Trophoblast cell (in vitro differentiated cells and primary cell): ENCODE data around the gene COL4A1.

ENCODE experiments used
- DNase-seq, 2 donors: peaks; one replicate each; pipeline ENCODE4 v3.0.0-alpha.2; 2016
- H2AFZ ChIP-seq: 2 replicates; pipeline ENCODE4 v1.6.1; 2013; ENCODE audit warnings: low read length, moderate library complexity, mild to moderate bottlenecking; ENCODE audit not compliant: insufficient read depth, poor library complexity
- H2AK5ac ChIP-seq: 2 replicates; pipeline ENCODE4 v1.6.1; 2013; ENCODE audit warnings: mild to moderate bottlenecking, low read length
- H2BK120ac ChIP-seq: 2 replicates; pipeline ENCODE4 v1.6.1; 2013; ENCODE audit warnings: low read length, mild to moderate bottlenecking, moderate library complexity; ENCODE audit not compliant: insufficient read depth, poor library complexity
- H2BK12ac ChIP-seq: 2 replicates; pipeline ENCODE4 v1.6.1; 2013; ENCODE audit warnings: mild to moderate bottlenecking, low read length, moderate library complexity
- H2BK5ac ChIP-seq: 2 replicates; pipeline ENCODE4 v1.6.1; 2013; ENCODE audit warnings: low read length, low read depth, moderate library complexity, mild to moderate bottlenecking; ENCODE audit not compliant: poor library complexity
- H3K14ac ChIP-seq: 2 replicates; pipeline ENCODE4 v1.6.1; 2013; ENCODE audit warnings: mild to moderate bottlenecking, low read length
- H3K18ac ChIP-seq: 2 replicates; pipeline ENCODE4 v1.6.1; 2013; ENCODE audit warnings: mild to moderate bottlenecking, low read length
- H3K23ac ChIP-seq: 2 replicates; pipeline ENCODE4 v1.6.1; 2013; ENCODE audit warnings: low read length
- H3K27ac ChIP-seq: 2 replicates; pipeline ENCODE4 v1.5.1; 2013; ENCODE audit warnings: low read depth, mild to moderate bottlenecking, inconsistent platforms, low read length, moderate library complexity
- H3K27me3 ChIP-seq: 2 replicates; pipeline ENCODE4 v1.6.1; 2013; ENCODE audit warnings: inconsistent platforms, mild to moderate bottlenecking, low read length, moderate library complexity; ENCODE audit not compliant: insufficient read depth
- H3K36me3 ChIP-seq, 2 experiments: 1 replicate in 1 of 2; 2 replicates in 1 of 2; pipeline ENCODE4 v1.6.1; 2013; ENCODE audit warnings: low read length in 2 of 2, mild to moderate bottlenecking in 2 of 2, moderate library complexity in 1 of 2; ENCODE audit not compliant: insufficient read depth in 2 of 2, control insufficient read depth in 1 of 2
- H3K4ac ChIP-seq: 2 replicates; pipeline ENCODE4 v1.6.1; 2013; ENCODE audit warnings: low read depth, mild to moderate bottlenecking, low read length, moderate library complexity
- H3K4me1 ChIP-seq, 2 experiments: 1 replicate in 1 of 2; 2 replicates in 1 of 2; pipeline ENCODE4 v1.6.1; 2013; ENCODE audit warnings: low read length in 2 of 2, mild to moderate bottlenecking in 2 of 2, moderate library complexity in 1 of 2; ENCODE audit not compliant: insufficient read depth in 2 of 2, control insufficient read depth in 1 of 2
- H3K4me2 ChIP-seq: 2 replicates; pipeline ENCODE4 v1.6.1; 2013; ENCODE audit warnings: inconsistent platforms, mild to moderate bottlenecking, low read length, moderate library complexity
- H3K4me3 ChIP-seq: 2 replicates; pipeline ENCODE4 v1.5.1; 2013; ENCODE audit warnings: mild to moderate bottlenecking, low read depth, low read length, inconsistent platforms
- H3K79me1 ChIP-seq: one replicate; pipeline ENCODE4 v1.6.1; 2013; ENCODE audit warnings: low read length
- H3K79me2 ChIP-seq: 2 replicates; pipeline ENCODE4 v1.6.1; 2013; ENCODE audit warnings: low read length, mild to moderate bottlenecking; ENCODE audit not compliant: control insufficient read depth, insufficient read depth, poor library complexity
- H3K9ac ChIP-seq: 2 replicates; pipeline ENCODE4 v1.6.1; 2013; ENCODE audit warnings: mild to moderate bottlenecking, low read length
- H3K9me3 ChIP-seq: 2 replicates; pipeline ENCODE4 v1.6.1; 2013; ENCODE audit warnings: low read depth, mild to moderate bottlenecking, control low read depth, inconsistent platforms, low read length; ENCODE audit not compliant: insufficient read depth
- H4K12ac ChIP-seq: 2 replicates; pipeline ENCODE4 v1.6.1; 2013; ENCODE audit warnings: low read depth, mild to moderate bottlenecking, low read length, moderate library complexity
- H4K8ac ChIP-seq: 2 replicates; pipeline ENCODE4 v1.6.1; 2013; ENCODE audit warnings: low read depth, mild to moderate bottlenecking, low read length, moderate library complexity
- H4K91ac ChIP-seq: one replicate; pipeline ENCODE4 v1.6.1; 2013; ENCODE audit warnings: low read depth, mild to moderate bottlenecking, low read length, moderate library complexity
- WGBS: extraction: QIAGEN DNeasy Blood & Tissue Kit; methylation state at CpG from one replicate; pipeline ENCODE4 v1.1.7; 2013; ENCODE audit warnings: missing lambda C conversion rate; ENCODE audit not compliant: insufficient read length, insufficient coverage; ENCODE audit errors: extremely low coverage; 5-methylcytosine and 5-hydroxymethylcytosine counted together

COL4A1 gene

DNA sequence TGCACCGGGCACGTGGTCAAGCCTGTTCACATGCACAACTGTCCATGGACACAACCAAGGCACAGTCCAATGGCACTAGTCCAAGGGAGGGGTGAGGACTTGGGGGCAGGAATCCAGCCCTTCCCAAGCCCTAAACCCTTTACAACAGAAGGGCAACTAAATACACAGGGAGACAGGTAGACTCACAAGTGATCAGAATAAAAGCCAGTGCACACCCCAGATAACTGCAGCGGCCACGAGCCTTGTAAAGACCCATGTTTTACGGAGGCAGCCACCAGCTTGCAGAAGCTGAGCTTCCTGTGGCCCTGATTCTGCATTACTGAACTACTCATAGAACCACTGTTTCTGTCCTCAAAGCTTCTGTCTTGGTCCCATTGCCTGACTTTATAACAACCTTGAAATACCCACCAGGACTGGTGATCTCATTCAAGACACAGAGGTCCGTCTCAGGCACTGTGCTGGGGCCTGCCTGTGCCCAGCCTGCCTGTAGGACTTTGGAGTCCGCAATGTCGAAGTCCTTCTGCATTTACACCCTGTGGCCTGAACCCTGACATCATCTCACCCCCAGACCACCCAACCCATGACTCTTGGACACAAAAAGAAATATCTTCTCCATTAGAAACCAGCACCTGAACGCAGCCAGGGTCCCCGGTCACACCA lies 181.2 kb downstream of the COL4A1 start:
- no peak overlapping the region for H2BK5ac ChIP-seq

DNA sequence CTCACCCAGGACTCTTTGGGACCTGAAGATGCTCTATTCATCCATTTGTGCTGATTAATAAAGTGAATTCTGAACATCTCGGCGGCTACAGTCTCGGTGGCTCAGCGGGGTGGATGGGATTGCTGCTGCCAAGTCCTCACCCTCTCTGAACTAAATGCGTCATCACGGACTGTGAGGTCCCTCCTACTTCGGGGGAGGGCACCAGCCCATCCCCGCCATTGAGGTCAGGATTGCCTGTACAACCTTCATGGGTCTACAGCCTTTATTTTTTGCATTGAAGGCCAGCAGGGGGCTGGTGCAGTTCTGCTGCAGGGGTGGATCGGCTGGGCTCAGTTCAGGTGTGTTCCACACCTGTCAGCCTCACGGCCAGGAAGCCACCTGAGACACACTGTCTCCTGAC lies 181.8 kb downstream of the COL4A1 start:
- Histone ChIP-seq H3K36me3 (no peaks in the 10 kb centered on the region), H3K4me1 (peaks cover 9 to 15% of the 10 kb centered on the region in 2 experiments), H3K27me3 (no peaks in the 10 kb centered on the region), H3K79me2 (no peaks in the 10 kb centered on the region), H3K9ac (no peak overlapping the region), H4K91ac (no peak overlapping the region), H2BK12ac (no peak overlapping the region), H2AFZ (no peak overlapping the region), H3K4me2 (no peak overlapping the region), H3K79me1 (no peaks in the 10 kb centered on the region), H3K4ac (no peak overlapping the region), H3K18ac (no peak overlapping the region), H4K12ac (no peak overlapping the region), H3K9me3 (no peaks in the 10 kb centered on the region), H4K8ac (no peak overlapping the region), H3K23ac (no peak overlapping the region), H2AK5ac (no peak overlapping the region), H3K4me3 (no peak overlapping the region), H2BK5ac (no peak overlapping the region), H2BK120ac (no peak overlapping the region), H3K14ac (no peak overlapping the region), H3K27ac (no peak overlapping the region)
- no CpG with 5 or more reads among the region's 10 CpGs for WGBS
- no peak for DNase-seq

More for the DNA sequence above, 181.2 kb downstream of the COL4A1 start:
- no peak overlapping the region for H4K12ac ChIP-seq
- no peak overlapping the region for H3K14ac ChIP-seq
- H3K4me1 ChIP-seq, result peaks cover 9 to 15% of the 10 kb centered on the region in 2 experiments
- no peak overlapping the region for H2AK5ac ChIP-seq
- H3K4ac ChIP-seq, result no peak overlapping the region
- no peak overlapping the region for H2AFZ ChIP-seq
- no peaks in the 10 kb centered on the region for H3K27me3 ChIP-seq
- no peak overlapping the region for H4K8ac ChIP-seq
- H3K79me1 ChIP-seq, result no peaks in the 10 kb centered on the region
- peak overlapping the region; percentile 13 for H3K23ac ChIP-seq
- H3K4me3 ChIP-seq, result no peak overlapping the region
- WGBS, result no CpG with 5 or more reads among the region's 10 CpGs
- DNase-seq, result no peak
- H2BK120ac ChIP-seq, result no peak overlapping the region
- no peak overlapping the region for H3K4me2 ChIP-seq
- no peak overlapping the region for H3K9ac ChIP-seq
- H3K36me3 ChIP-seq, result no peaks in the 10 kb centered on the region
- no peaks in the 10 kb centered on the region for H3K9me3 ChIP-seq
- H4K91ac ChIP-seq, result no peak overlapping the region
- no peaks in the 10 kb centered on the region for H3K79me2 ChIP-seq
- peak overlapping the region; percentile 0 for H2BK12ac ChIP-seq
- H3K18ac ChIP-seq, result no peak overlapping the region
- no peak overlapping the region for H3K27ac ChIP-seq

DNA sequence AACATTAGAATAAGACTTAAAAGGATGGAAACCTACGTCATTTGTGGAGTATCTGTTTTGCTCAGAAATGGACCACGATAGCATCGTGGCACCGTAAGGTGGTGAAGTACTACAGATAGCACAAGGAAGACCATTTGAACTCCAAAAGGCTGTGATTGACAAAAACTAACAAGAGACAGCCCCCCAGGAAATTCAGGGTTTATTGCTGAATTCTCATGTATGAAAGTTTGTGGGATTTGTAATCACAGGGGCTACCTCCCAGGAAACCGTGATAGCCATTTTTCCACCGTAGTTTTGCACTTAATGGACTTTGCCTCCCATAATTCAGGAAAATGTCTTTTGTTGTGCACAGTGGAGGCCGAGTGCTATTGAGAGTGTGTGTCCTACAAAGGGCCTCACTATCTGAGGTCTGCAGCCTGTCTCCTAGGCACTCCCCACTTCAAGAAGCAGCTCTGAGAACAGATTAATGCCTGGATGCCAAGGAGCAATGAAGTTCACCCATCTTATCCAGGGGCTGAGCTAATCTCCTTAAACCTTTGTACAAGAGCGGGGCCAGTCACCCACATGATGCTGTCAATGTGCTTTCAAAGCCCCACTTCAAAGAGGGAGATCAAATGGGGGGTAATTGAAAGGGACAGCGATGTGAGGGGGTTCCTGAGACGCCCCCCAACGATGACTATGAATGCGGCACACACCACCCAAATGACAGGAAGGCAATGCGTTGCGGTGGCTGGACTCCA lies 182.6 kb downstream of the COL4A1 start:
- H3K27me3 ChIP-seq, result no peaks in the 10 kb centered on the region

DNA sequence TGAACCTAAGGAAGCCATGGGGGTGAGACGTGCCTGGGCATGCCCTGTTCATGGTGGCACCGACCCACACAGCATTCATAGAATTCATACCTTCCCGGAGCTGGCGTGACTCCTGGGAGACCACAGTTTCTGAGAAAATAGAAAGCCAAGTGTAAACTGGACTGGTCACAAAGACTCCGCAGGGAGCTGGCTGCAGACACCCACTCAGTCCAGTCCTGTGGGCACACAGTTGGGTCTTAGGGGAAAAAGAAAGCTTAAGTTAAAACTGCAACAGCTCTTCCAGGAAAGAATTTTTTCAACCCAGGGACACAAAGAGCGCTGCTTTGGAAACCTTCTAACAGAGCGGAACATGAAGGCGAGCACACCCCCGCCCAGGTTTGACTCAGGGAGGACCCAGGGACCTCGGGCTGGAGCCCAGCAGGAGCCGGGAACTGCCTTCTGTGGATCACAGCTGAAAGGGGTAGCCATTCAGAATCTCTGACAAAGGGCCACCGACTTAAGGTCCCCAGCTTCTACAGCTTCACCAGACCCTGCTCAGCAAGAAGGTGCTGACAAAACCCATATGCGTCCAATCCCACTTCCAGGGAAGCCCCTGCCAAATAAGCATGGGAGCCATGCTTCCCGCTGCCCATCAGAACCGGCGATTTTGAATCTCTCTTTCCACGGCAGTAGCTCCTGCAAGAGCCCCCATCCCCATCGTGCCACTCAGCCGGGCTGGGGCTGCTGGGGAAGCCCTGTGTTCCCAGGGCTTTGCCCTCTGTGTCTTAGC lies 183.7 kb downstream of the COL4A1 start:
- Histone ChIP-seq H3K4me1 (peaks cover 9 to 15% of the 10 kb centered on the region in 2 experiments), H4K12ac (no peak overlapping the region), H3K79me1 (no peaks in the 10 kb centered on the region), H3K27me3 (no peaks in the 10 kb centered on the region), H3K14ac (peak overlapping the region; percentile 35), H3K9me3 (no peaks in the 10 kb centered on the region), H3K18ac (no peak overlapping the region), H3K79me2 (no peaks in the 10 kb centered on the region), H3K36me3 (no peaks in the 10 kb centered on the region), H3K9ac (no peak overlapping the region), H3K4me2 (no peak overlapping the region), H4K8ac (peak overlapping the region; percentile 2), H2AK5ac (no peak overlapping the region), H3K27ac (no peak overlapping the region), H3K4me3 (no peak overlapping the region), H2BK120ac (no peak overlapping the region), H3K4ac (no peak overlapping the region), H2AFZ (no peak overlapping the region), H2BK5ac (no peak overlapping the region), H4K91ac (no peak overlapping the region), H2BK12ac (no peak overlapping the region), H3K23ac (no peak overlapping the region)
- no CpG with 5 or more reads among the region's 19 CpGs for WGBS
- peak in 1 of 2 donors; percentile 49 for DNase-seq

More for the DNA sequence above, 182.6 kb downstream of the COL4A1 start:
- no peaks in the 10 kb centered on the region for H3K36me3 ChIP-seq
- WGBS, result no CpG with 5 or more reads among the region's 14 CpGs
- no peak overlapping the region for H3K4ac ChIP-seq
- no peak overlapping the region for H3K18ac ChIP-seq
- no peaks in the 10 kb centered on the region for H3K9me3 ChIP-seq
- no peak for DNase-seq
- H4K8ac ChIP-seq, result no peak overlapping the region
- no peak overlapping the region for H3K27ac ChIP-seq
- no peak overlapping the region for H2BK120ac ChIP-seq
- H3K9ac ChIP-seq, result no peak overlapping the region
- no peak overlapping the region for H4K91ac ChIP-seq
- H2AK5ac ChIP-seq, result no peak overlapping the region
- H3K23ac ChIP-seq, result no peak overlapping the region
- no peak overlapping the region for H3K4me3 ChIP-seq
- H3K79me1 ChIP-seq, result no peaks in the 10 kb centered on the region
- no peak overlapping the region for H2AFZ ChIP-seq
- no peak overlapping the region for H4K12ac ChIP-seq
- peaks cover 9 to 15% of the 10 kb centered on the region in 2 experiments for H3K4me1 ChIP-seq
- H2BK12ac ChIP-seq, result no peak overlapping the region
- H2BK5ac ChIP-seq, result no peak overlapping the region
- H3K14ac ChIP-seq, result no peak overlapping the region
- H3K4me2 ChIP-seq, result no peak overlapping the region
- H3K79me2 ChIP-seq, result no peaks in the 10 kb centered on the region
